Suppressor macrophage treated with lipopolysaccharide for 4 hours (primary cell): Measurements from ENCODE around the gene ABHD16B.

Experiments
- DNase-seq: peaks from one replicate; pipeline ENCODE4 v3.0.0-alpha.2; 2020

Gene ABHD16B

GRCh38 chr20:63861365-63861934, at the start of gene ABHD16B:
Gene ABHD16B (plus strand): TSS chr20:63861498. CDS start chr20:63861541, 43 bp downstream.
- no peak for DNase-seq

- no peak for DNase-seq
Measured at GRCh38 chr20:63814891-63815614, 46.2 kb upstream of the ABHD16B start.

- DNase-seq = no peak
Measured at GRCh38 chr20:63815615-63816253, 45.6 kb upstream of the ABHD16B start.

GRCh38 chr20:63819224-63819921, 41.9 kb upstream of the ABHD16B start:
- no peak for DNase-seq

DNA sequence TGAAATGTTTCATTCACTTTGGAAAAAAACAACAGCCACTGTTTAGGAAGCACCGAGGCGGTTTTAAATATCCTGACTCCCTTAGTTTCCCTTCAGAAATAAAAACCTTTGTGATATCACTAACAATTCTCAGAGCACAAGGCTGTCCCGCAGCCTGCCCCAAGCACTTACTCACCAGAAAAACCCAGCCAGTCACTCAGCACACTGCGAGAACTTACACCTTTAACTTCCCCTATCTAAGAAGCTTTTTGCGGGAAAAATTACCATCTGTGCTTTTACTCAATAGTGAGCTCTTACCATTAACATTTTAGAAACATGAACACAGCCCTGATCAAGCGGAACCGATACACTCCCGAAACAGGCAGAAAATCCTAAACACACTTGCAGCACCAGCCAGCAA, 39.5 kb upstream of the ABHD16B start:
- DNase-seq = peak; percentile 37

DNA sequence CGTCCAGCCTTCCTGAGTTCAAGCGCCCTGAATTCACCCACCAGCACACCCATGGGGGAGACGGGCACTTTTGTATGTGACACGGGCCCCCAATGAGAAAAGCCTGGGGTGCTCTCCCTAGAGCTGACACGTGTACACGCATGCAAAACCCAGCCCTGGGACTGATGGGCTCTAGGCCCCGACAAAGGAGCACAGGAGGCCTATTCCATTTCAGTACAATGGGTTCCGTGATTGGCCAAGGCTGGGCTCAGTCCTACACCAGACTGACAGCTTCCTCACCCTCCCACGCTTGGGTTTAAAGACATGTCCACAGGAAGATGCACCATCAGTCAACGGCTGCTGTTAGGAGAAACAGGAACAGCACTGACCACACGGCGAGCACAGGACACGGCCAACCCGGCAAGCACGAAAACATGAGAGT, 39.0 kb upstream of the ABHD16B start:
- DNase-seq = peak; percentile 76

- no peak for DNase-seq
Measured at GRCh38 chr20:63823691-63824311, 37.5 kb upstream of the ABHD16B start.

GRCh38 chr20:63825331-63826118, 35.8 kb upstream of the ABHD16B start:
- DNase-seq = no peak

DNA sequence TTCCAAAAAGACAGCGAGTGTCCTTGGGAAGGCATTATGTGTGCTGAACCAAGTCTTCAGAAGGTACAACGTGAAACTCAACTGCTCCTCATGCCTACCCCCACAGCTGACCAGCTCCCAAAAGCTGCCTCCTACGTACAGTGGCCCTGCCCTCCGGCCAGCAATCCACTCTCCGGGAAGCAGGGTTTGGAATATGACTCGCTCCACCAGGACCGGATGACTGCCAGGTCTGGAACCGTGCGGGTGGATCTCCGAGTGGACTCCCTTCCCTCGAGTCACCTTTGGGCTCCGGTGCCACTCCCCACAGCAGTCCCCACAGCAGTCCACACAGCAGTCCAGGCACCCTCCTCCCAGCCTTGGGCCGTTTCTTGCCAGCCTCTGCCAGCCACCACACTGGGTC, 34.5 kb upstream of the ABHD16B start:
- no peak for DNase-seq

DNA sequence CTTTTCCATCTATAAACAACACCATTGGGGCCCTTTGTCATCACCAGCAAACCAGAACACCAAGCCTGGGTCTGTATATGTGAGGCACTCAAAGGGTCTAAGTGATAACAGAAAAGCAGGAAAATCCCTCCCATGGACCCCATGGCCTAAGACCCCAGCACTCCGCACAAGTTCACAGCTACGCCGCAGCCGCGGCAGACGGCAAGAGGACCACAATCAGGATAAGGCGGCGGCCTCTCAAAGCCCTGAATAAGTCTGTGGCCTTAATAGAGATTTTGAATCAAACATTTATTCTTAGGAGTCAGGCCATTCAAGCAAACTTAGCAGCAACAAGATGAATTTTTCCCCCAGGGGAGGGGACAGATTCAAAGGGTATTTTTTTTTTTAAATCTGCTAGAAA, 33.2 kb upstream of the ABHD16B start:
- no peak for DNase-seq

- no peak for DNase-seq
Measured at GRCh38 chr20:63828545-63828944, 32.8 kb upstream of the ABHD16B start.

DNA sequence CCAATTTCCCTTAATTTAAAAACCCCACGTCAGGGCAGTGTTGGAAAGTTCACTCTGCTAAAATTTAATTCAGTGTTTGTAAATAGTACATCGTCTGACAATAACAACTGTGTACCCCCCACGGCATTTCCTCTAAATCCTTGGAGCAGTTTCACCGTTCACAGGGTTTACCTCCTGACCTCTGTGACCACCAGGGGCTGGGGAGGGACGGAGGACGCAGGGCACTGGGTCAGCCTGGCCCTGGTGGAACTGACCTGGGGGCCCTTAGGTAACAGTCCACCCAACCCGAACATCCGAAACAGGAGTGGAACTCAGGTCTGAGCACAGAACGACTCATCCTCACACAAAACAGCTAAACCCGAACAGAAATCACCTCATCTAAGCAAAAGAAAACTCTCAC, 32.3 kb upstream of the ABHD16B start:
- DNase-seq = no peak

GRCh38 chr20:63829603-63829944, 31.7 kb upstream of the ABHD16B start:
- DNase-seq = peak; percentile 23

DNA sequence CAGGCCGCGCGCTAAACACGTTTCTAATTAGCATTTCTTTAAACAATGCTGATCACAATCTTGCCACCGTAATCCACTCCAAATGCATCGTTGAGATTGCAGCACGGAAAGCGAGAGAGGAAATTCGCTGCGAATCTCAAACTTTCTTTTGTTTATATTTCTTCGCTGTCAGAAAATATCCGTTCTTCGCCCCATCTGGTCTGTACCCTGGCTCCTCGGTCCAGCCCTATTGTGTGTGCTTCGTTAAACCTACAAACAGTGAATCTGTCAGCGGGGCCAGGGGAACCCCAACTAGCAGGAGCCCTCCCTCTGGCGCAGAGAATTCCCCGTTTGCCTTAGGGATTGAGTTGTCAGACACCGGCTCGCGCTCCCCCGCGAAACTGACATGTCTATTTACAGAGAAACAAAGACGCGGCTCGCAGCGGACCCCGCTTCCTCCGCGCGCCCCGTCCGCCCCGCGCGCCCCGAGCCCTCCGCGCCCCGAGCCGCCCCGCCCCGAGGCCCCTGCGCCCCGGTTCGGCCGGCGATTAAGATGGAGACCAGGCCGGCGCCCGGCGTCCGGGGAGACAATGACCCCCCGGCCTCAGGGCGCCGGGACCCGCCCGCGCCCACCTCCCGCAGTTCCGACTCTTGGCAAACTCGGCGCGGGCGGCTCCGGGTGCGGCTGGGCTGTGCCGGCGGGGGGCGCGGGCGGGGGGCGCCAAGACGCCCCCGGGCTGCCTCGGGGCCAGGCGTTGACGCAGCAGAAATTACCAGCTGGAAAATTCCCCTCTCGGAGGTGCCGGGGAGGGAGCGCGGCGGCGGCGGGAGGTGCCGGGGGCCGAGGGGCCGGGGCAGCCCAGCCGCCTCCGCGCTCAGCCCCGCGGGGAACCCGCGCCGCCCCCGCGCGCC, 31.1 kb upstream of the ABHD16B start:
- DNase-seq = peak; percentile 29

DNA sequence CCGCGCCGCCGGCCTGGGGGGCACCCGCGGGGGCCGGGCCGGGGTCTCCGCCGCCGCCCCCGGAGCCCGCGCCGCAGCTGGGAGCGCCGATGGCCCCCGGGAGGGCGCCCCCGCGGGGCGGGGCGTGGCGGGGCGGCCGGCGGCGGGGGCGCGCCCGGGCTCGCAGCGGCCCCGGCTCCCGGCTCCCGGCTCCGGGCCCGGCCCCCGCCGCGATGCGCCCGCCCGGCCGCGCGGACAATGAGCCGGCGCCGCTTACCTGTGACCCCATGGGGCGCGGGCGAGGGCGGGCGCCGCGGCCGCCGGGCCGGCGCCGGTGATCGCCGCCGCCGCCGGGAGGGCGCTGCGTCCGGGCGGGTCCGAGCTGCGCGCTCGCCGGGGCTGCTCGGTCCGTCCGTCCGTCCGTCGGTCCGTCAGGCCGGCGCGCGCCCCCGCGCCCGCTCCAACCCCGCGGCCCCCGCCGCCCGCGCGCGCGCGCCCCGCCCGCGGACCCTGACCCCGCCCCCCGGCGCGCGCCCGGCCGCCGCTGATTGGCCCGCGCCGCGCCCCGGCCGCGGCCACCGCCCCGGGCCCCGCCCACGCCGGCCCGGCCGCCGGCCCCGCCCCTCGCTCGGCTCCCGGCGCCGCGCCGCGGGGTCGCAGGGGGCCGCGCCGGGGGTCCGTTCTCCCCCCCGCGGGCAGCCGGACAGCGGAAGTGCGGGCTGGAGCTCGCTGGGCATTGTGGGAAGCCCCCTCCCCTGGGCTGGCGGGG, 30.3 kb upstream of the ABHD16B start, which contains the start of gene ZBTB46:
TSS of gene ZBTB46 (minus strand) at position 424 of the 748 bp plus-strand sequence. CDS start 40,507 bp downstream, outside the sequence.
- DNase-seq = peak; percentile 79

- no peak for DNase-seq
Measured at GRCh38 chr20:63831646-63831992, 29.7 kb upstream of the ABHD16B start.

GRCh38 chr20:63831993-63832686, 29.2 kb upstream of the ABHD16B start:
- DNase-seq = no peak

DNA sequence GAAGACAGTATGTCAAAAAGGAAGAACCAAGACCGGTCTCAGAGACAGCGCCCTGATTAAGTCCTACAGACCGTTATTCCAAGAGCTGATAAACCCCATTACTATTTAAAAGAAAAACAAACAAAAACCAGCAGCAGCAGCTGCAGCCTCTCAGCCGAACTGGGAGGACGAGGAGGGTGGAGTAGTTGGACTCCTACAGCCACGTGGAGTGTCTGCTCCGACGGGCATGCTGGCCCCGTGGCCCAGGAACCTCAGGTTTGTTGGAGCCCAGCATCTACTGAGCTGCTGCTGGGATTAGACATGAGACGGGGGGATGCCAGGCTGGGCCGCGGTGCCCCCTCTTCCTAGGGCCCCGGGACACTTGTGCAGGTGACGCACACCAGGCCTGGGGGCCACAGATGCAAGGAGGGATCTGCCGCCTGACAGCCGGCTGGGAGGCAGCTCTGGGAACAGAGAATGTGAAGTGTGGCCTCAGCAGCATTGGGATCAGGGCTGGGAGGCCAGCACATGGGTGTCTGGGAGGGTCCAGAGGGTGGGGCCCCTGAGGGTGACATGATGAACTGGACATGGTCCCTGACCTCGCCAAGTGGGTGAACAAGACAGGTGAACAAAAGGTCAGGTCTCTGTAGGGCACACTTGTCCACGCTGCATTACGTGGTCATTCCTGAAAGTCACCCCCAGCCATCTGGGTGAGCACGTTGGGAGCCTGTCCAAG, 27.4 kb upstream of the ABHD16B start:
- DNase-seq = no peak

GRCh38 chr20:63834491-63834880, 26.8 kb upstream of the ABHD16B start:
- no peak for DNase-seq
